ENCODE data around the gene PPAT. TPM values are rescaled to one million over a fixed set of nuclear protein-coding genes. Genes with fewer than 3 reads are reported as not detected.

Gene PPAT
- 1 to 10 TPM; 1.8 to 5.2 (median 3.1) TPM for total RNA-seq
- 1 to 10 TPM in 1 of 2 donors, under 1 TPM in 1; 0.66 to 2.7 TPM for polyA plus RNA-seq
- long read RNA-seq, donor 1, partial matches to known transcripts = 0 of 3 reads
- long read RNA-seq, donor 1, other reads (novel, unspliced or antisense) = 0 of 3 reads
- long read RNA-seq, donor 2, transcript PPAT-201 (11 exons, 3,682 nt) = major isoform, 5 of 6 reads
- long read RNA-seq, donor 2, partial matches to known transcripts = 1 of 6 reads
- long read RNA-seq, donor 2, other reads (novel, unspliced or antisense) = 0 of 6 reads
- long read RNA-seq, donor 3, transcript PPAT-201 (11 exons, 3,682 nt) = major isoform, 13 of 16 reads
- long read RNA-seq, donor 3, partial matches to known transcripts = 1 of 16 reads
- long read RNA-seq, donor 3, other reads (novel, unspliced or antisense) = 2 of 16 reads

DNA sequence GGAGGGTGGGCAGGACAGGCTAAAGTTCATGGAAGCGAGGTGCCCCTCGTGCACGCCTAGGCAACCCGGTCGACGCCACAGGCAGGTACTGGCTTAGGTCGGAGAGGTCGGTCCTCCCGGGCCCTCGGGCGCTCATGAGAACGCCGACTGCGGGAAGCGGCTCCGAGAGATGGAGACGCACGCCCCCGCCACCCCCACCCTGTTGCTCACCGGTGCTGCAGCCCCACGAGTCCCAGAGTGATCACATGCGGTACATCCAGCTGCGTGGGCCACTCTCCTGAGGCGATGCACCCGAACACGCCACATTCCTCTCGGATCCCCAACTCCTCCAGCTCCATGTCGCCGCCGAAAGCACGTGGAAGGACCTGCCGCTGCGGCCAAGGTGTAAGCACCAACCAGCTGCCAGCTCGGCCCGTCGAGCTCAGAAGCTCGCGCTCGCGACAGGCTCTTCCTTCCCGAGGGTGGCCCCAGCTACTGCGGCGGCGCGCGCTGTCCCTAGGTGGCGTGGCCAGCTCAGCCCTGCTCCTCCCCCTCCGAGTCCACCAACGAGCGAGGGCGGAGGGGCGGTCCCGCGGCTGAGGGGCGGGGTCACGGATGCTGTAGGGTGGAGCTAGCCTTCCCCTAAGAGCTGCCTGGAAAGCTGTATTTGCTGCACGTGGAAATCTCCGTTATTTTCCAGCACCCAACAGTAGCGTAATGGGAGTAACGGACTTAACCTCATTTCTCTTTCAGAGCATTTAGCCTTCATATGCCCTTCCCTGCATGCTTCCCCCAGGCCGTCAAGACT is at the start of gene PPAT:
PPAT (minus strand) TSS at position 476 of the 787 bp plus-strand sequence; CDS start at position 338, 138 bp downstream.
- intact Hi-C loops (cut with DNase I) = loop anchor here in 5 of 10 donors (1.0 to 10.0 kb wide), 7 partner anchors 37 to 542 kb away; partner anchors contain the start of genes AASDH (in 4 of the 5), NOA1 (in 1 of the 5) and POLR2B (in 1 of the 5)
- 0% methylated on average over 59 to 61 of the region's 61 CpGs for WGBS, 2 donors

DNA sequence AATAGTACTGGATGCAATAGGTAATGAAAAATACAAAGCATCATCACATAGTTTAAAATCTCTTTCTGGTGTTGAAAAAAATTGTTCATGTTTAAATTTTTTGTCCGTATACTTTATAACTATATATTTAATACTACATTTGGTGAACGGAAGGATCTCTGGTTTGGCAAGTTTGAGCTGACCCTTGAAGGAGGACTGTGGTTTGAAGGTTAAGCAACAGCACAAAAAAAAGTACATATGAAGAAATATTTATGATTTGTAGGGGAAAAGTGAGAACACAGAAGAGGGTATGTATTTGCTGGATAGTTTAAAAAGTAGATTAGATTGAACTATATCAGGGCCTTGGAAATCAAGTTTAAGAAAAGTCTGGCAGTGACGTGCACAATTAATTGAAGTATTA is 45.3 kb upstream of the PPAT start:
- Histone ChIP-seq H3K27ac (no peak overlapping the region), H3K9me3 (no peaks in the 10 kb centered on the region), H3K36me3 (peaks cover 0 to 100% (median 70%) of the 10 kb centered on the region in 9 donors), H3K4me1 (no peaks in the 10 kb centered on the region), H3K4me3 (no peak overlapping the region), H3K27me3 (no peaks in the 10 kb centered on the region)
- DNase-seq (no peak), ATAC-seq (no peak)
- intact Hi-C loops (cut with DNase I) = no loop called here
- TF ChIP-seq, protein P1, sequence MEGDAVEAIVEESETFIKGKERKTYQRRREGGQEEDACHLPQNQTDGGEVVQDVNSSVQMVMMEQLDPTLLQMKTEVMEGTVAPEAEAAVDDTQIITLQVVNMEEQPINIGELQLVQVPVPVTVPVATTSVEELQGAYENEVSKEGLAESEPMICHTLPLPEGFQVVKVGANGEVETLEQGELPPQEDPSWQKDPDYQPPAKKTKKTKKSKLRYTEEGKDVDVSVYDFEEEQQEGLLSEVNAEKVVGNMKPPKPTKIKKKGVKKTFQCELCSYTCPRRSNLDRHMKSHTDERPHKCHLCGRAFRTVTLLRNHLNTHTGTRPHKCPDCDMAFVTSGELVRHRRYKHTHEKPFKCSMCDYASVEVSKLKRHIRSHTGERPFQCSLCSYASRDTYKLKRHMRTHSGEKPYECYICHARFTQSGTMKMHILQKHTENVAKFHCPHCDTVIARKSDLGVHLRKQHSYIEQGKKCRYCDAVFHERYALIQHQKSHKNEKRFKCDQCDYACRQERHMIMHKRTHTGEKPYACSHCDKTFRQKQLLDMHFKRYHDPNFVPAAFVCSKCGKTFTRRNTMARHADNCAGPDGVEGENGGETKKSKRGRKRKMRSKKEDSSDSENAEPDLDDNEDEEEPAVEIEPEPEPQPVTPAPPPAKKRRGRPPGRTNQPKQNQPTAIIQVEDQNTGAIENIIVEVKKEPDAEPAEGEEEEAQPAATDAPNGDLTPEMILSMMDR (IDR thresholded peaks at IDR 0.05) = no peak
- 90 to 94% methylated on average over 3 of the region's 3 CpGs for WGBS, 2 donors

More for the DNA sequence above, at the start of gene PPAT:
- Histone ChIP-seq H3K27me3 (no peaks in the 10 kb centered on the region), H3K9me3 (no peaks in the 10 kb centered on the region), H3K4me1 (peaks cover 0 to 27% (median 18%) of the 10 kb centered on the region in 9 donors), H3K36me3 (no peaks in the 10 kb centered on the region), H3K27ac (peak within 1 kb of the TSS; percentile 72 to 99 (median 91)), H3K4me3 (peak within 1 kb of the TSS; percentile 55 to 83 (median 73))
- DNase-seq (peak; percentile 97 to 98), ATAC-seq (peak; percentile 96 to 99 (median 97))
- TF ChIP-seq, protein P1 (IDR thresholded peaks at IDR 0.05) = peak in 8 of 9 donors; percentile 22 to 65 (median 46)

DNA sequence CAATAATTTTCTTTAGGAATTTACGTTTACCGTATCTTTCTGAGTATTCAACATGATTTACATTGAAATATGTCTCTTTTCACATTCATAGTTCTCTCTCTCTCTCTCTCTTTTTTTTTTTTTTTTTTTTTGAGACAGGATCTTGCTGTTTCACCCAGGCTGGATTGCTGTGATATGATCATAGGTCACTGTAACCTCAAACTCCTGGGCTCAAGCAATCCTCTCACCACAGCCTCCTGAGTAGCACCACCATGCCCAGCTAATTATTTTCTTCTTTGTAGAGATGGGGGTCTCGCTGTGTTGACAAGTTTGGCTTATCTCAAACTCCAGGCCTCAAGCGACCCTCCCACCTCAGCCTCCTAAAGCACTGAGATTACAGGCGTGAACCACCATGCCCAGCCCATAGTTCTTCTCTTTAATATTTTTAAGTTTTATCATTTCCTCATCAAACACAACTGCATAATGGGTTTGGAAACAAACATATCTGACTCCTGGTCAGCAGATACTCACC is 41.8 kb upstream of the PPAT start:
- DNase-seq (no peak), ATAC-seq (no peak)
- intact Hi-C loops (cut with DNase I) = no loop called here
- no peak overlapping the region for H3K4me3 ChIP-seq
- no peaks in the 10 kb centered on the region for H3K4me1 ChIP-seq
- no peak overlapping the region for H3K27ac ChIP-seq
- WGBS, 2 donors = 94% methylated on average over 5 of the region's 5 CpGs
- H3K27me3 ChIP-seq = no peaks in the 10 kb centered on the region
- H3K9me3 ChIP-seq = no peaks in the 10 kb centered on the region
- peaks cover 0 to 100% (median 83%) of the 10 kb centered on the region in 9 donors for H3K36me3 ChIP-seq
- TF ChIP-seq, protein P1 (IDR thresholded peaks at IDR 0.05) = no peak

DNA sequence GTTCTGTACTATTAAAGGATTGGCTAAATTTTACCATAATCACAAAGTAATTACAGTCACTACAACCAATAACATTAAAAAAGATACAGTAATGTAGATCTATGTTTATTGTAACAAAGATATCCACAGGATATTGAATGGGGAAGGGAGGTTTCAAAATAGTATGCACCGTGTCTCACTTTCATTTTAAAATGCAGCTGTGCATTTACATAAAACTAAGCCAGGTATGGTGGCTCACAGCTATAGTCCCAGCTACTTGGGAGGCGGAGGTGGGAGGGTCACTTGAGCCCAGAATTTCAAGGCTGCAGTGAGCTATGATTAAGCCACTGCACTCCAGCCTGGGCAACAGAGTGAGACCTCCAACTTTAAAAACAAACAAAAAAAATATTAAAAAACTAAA is 40.5 kb upstream of the PPAT start:
- ATAC-seq = no peak
- intact Hi-C loops (cut with DNase I) = no loop called here
- Histone ChIP-seq H3K27me3 (no peaks in the 10 kb centered on the region), H3K27ac (no peak overlapping the region), H3K36me3 (peaks cover 0 to 100% (median 82%) of the 10 kb centered on the region in 9 donors), H3K4me3 (no peak overlapping the region), H3K4me1 (no peaks in the 10 kb centered on the region), H3K9me3 (no peaks in the 10 kb centered on the region)
- 83 to 93% methylated on average over 2 of the region's 2 CpGs for WGBS, 2 donors
- TF ChIP-seq, protein P1 (IDR thresholded peaks at IDR 0.05) = no peak
- no peak for DNase-seq
